ENCODE measurements around the gene PLCL1. TPM values are rescaled to one million over a fixed set of nuclear protein-coding genes. Genes with fewer than 3 reads are reported as not detected.

Gene PLCL1
- total RNA-seq, 3 donors from 2014 or later: 1.6 to 10.6 (median 2.0) TPM

DNA sequence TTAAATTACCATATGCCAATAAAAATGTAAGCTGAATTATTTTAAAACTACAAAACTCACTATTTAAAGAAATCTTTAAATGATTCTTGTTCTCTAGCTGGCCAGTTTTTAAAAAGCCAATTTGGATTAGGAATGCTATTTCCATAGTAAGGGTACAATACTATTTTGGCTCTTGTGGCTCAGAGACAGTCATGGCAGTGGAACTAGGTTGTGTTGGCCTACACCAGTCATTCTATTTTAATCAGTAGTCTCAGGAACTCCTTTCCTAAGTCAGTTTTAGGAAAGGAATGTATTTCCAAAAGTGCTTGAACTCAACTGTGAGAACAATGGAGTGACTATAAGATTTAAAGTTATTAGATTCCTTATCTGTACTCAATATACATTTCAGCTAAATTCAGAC, 25.1 kb upstream of the PLCL1 start:
- no peaks in the 10 kb centered on the region for H3K4me1 ChIP-seq (ENCODE audit: low read depth)
- intact Hi-C loops (cut with DNase I, micrococcal nuclease): no loop called here
- ATAC-seq: no peak
- TF ChIP-seq, protein P1, sequence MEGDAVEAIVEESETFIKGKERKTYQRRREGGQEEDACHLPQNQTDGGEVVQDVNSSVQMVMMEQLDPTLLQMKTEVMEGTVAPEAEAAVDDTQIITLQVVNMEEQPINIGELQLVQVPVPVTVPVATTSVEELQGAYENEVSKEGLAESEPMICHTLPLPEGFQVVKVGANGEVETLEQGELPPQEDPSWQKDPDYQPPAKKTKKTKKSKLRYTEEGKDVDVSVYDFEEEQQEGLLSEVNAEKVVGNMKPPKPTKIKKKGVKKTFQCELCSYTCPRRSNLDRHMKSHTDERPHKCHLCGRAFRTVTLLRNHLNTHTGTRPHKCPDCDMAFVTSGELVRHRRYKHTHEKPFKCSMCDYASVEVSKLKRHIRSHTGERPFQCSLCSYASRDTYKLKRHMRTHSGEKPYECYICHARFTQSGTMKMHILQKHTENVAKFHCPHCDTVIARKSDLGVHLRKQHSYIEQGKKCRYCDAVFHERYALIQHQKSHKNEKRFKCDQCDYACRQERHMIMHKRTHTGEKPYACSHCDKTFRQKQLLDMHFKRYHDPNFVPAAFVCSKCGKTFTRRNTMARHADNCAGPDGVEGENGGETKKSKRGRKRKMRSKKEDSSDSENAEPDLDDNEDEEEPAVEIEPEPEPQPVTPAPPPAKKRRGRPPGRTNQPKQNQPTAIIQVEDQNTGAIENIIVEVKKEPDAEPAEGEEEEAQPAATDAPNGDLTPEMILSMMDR (IDR thresholded peaks at IDR 0.05): no peak
- H3K36me3 ChIP-seq (ENCODE audit: low read depth): no peaks in the 10 kb centered on the region
- H3K4me3 ChIP-seq: no peak overlapping the region
- DNase-seq: no peak
- H3K9me3 ChIP-seq: no peaks in the 10 kb centered on the region

DNA sequence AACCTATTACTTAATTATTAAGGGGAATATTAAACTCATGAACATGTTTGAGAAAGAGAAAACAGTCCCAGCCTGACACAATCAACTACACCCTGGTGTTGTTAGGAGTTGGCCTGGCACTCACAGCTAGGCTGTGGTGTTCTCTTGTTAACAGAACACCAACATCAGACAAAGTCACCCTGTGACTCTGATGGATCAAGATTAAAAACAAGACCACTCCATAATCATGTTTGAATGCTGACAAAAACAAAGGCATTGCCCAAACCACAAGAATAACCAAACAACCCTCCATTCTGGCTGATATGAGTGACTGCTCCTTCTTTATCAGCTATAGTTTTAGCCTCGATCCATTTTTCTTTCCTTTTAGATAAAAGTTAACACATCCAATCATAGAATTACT, 22.3 kb upstream of the PLCL1 start:
- no peak overlapping the region for H3K4me3 ChIP-seq
- DNase-seq: no peak
- no peak for ATAC-seq
- H3K4me1 ChIP-seq (ENCODE audit: low read depth): no peaks in the 10 kb centered on the region
- no peaks in the 10 kb centered on the region for H3K9me3 ChIP-seq
- intact Hi-C loops (cut with DNase I, micrococcal nuclease): no loop called here
- H3K36me3 ChIP-seq (ENCODE audit: low read depth): no peaks in the 10 kb centered on the region
- TF ChIP-seq, protein P1 (IDR thresholded peaks at IDR 0.05): no peak

DNA sequence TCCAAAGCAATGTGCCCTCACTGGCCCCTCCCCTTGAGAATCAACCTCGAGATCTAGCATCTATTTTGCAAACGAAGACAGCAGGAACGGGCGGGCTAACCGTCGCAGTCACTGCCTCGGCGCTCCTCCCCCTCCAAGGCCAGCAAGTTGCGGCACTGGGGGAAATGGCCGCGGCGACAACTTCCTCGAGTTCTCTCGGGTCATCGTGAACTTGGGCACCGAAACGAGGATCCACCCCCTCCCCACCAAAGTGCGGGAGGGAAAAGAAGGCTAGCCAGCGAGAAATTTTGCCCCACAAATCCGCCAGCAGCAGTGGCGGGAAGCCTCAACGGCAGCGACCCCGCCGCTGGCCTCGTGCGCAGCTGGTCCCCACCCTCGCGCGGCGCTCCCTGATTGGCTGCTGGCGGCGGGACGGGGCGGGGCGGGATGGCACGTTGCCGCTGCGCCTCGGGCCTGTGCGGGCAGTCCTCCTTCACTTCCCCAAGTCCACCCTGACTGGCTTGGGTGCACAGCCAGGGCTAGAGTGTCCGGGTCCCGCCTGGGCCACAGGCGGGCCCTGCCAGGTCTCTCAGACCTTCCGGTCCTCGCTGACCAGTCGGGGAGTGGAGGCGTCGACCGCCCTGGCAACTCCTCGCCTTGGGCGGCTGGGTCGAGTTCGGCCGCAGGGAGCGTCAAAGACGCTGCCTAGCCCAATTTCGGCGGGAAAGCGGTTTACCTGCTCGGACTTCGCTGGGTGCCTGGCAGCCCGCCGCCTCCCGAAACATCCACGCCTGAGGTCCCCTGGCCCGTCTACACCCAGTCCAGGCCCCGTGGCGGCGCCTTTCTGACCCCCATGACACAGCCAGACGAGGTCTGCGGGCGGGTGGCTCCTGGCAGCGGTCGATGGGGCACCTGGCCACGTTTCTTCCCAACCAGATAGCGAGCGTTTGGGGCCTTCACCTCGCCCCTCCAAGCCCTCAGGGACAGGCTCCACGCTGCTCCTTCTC, 19.1 kb upstream of the PLCL1 start, which contains the start of gene BOLL:
TSS of gene BOLL (minus strand) at position 364 of the 986 bp plus-strand sequence. CDS start 3,469 bp downstream, outside the sequence.
- intact Hi-C loops (cut with DNase I, micrococcal nuclease): no loop called here
- ATAC-seq (no peak), DNase-seq (peak in 1 of 3 donors; percentile 18)
- TF ChIP-seq, protein P1 (IDR thresholded peaks at IDR 0.05): no peak
- Histone ChIP-seq H3K4me1 (ENCODE audit: low read depth) (no peaks in the 10 kb centered on the region), H3K36me3 (ENCODE audit: low read depth) (no peaks in the 10 kb centered on the region), H3K9me3 (no peaks in the 10 kb centered on the region), H3K4me3 (no peak within 1 kb of the TSS)

DNA sequence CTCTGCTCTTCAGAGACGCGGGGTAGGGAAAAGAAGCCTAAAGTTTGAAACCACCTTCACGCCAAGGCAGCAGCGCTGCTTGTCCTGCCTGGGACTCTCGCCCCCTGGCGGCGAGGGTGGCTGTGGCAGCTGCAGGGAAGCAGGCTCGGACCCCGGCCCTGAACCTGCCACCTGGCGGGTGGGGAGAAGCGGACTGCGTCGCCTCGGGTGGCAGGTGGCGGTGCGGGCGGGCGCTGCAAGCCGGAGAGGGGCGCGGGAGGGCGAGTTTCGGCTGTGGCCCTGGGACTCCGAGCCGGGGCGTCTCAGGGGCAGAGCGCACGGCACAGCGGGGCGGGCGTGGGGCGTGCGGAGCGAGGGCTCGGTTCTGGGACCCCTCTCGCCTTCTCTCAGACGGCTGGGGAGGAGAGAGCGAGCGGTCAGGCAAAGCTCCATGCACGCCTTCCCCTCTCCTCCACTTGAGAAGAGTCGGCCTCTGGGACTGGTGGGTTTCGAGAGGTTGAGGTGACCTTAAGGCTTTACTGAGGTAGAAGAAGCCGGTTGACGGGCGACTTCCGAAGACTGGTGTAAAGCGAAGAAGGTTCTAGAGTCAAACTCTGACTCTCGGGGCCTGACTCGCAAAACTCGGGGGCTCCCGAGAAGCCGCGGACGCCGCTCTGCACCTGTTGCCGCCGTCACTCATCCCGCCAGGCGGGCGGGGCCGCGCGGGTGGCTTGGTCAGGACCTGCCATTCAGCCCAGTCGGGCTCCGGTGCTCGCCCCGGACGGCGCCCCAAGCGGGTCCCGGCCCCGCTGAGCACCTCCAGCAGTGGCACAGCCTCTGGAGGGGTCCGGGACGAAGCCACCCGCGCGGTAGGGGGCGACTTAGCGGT, 18.1 kb upstream of the PLCL1 start:
- ATAC-seq (peak; percentile 70), DNase-seq (peak; percentile 51 to 54 (median 54))
- H3K9me3 ChIP-seq: no peaks in the 10 kb centered on the region
- no peaks in the 10 kb centered on the region for H3K4me1 ChIP-seq (ENCODE audit: low read depth)
- intact Hi-C loops (cut with DNase I, micrococcal nuclease): no loop called here
- no peak overlapping the region for H3K4me3 ChIP-seq
- TF ChIP-seq, protein P1 (IDR thresholded peaks at IDR 0.05): peak; percentile 61
- no peaks in the 10 kb centered on the region for H3K36me3 ChIP-seq (ENCODE audit: low read depth)

DNA sequence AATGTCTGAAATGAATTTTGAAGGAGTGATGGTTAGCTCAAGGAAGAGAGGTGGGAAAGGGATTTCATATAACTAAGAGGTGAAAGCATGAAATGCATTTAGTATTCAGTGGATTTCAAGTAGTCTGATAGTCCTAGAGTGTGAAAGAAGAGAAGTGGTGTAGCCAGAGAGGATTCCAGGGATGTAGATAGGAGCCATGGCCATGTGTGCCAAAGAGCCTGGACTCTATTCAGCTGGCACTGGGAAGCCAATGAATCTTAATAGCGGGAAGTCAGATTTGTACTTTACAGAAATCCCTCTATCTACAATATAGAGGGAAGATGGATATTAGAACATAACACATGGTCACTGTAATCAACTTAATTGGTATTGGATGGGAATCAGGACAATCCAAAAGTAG, 10.9 kb upstream of the PLCL1 start:
- Histone ChIP-seq H3K36me3 (ENCODE audit: low read depth) (no peaks in the 10 kb centered on the region), H3K4me3 (no peak overlapping the region), H3K9me3 (no peaks in the 10 kb centered on the region), H3K4me1 (ENCODE audit: low read depth) (no peaks in the 10 kb centered on the region)
- DNase-seq: no peak
- intact Hi-C loops (cut with DNase I, micrococcal nuclease): loop anchor here in 1 of 2 donors (10.0 kb wide), 1 partner anchor 331 kb away; no protein-coding TSS in a partner anchor
- TF ChIP-seq, protein P1 (IDR thresholded peaks at IDR 0.05): no peak
- no peak for ATAC-seq

All from mucosa of descending colon (tissue), 3 donors.